ES-I3 (cell line): ENCODE measurements around the gene SUPT20H.
A peak's percentile ranks its signal among the peaks of the same experiment; 100 is the strongest.

ENCODE experiments used
- H3K36me3 ChIP-seq: 2 replicates; pipeline ENCODE4 v1.6.1; 2013; ENCODE audit warnings: mild to moderate bottlenecking, low read length, control low read depth, moderate library complexity; ENCODE audit not compliant: insufficient read depth
- H3K4me1 ChIP-seq: 2 replicates; pipeline ENCODE4 v1.6.1; 2013; ENCODE audit warnings: mild to moderate bottlenecking, control low read depth, low read length; ENCODE audit not compliant: insufficient read depth
- H3K9ac ChIP-seq: 2 replicates; pipeline ENCODE4 v1.6.1; 2013; ENCODE audit warnings: low read depth, mild to moderate bottlenecking, low read length, moderate library complexity
- H3K9me3 ChIP-seq: 2 replicates; pipeline ENCODE4 v1.6.1; 2013; ENCODE audit warnings: mild to moderate bottlenecking, low read length, moderate library complexity; ENCODE audit not compliant: control insufficient read depth, insufficient read depth

SUPT20H gene

GRCh38 chr13:37009692-37010091 is 49.8 kb downstream of the SUPT20H start:
- peaks cover 29% of the 10 kb centered on the region for H3K36me3 ChIP-seq
- no peaks in the 10 kb centered on the region for H3K9me3 ChIP-seq
- H3K9ac ChIP-seq, result no peak overlapping the region
- H3K4me1 ChIP-seq, result 0 out of 2 replicates have a peak, but pooled peaks cover 3% of the 10 kb centered on the region

GRCh38 chr13:37001921-37002250 is 57.6 kb downstream of the SUPT20H start:
- peaks cover 20% of the 10 kb centered on the region for H3K36me3 ChIP-seq
- peak overlapping the region; percentile 82 for H3K9ac ChIP-seq
- no peaks in the 10 kb centered on the region for H3K4me1 ChIP-seq
- H3K9me3 ChIP-seq, result no peaks in the 10 kb centered on the region

DNA sequence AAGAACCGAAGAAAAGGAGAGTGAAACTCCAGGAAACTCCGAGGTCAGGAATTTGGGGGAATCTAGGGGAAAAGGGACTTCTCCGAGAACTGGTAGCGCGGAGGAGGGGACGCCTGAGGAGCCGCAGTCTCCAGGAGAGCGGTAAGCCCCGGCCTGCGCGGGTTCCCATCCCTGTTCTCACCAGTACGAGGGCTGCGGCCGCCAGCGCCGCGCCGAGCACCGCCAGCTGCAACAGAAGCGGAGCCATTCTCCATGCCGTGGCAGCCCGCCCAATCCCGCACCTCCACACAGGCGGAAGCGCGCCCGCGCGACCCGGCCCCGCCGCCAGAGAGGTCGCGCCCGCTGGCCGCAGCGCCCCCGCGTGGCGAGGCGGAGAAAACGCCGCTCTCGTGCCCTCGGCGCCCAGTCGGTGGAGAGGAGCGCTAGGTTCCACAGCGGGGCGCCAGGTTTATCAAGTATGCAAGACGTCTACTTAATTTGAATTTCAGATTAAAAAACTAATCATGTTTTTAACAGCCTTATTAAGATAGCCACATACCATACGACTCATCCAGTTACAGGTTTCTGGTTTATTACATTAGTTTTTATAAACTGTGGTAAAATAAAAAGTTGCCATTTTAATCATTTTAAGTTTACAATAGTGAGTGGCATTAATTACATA is 60.3 kb downstream of the SUPT20H start, which contains the start of gene ALG5:
Gene ALG5 (minus strand): TSS at position 287 of the 661 bp plus-strand sequence. CDS start 40 bp downstream, at position 247.
- H3K4me1 ChIP-seq, result no peaks in the 10 kb centered on the region
- peaks cover 8% of the 10 kb centered on the region for H3K36me3 ChIP-seq
- peak within 1 kb of the TSS; percentile 82 for H3K9ac ChIP-seq
- H3K9me3 ChIP-seq, result no peaks in the 10 kb centered on the region

DNA sequence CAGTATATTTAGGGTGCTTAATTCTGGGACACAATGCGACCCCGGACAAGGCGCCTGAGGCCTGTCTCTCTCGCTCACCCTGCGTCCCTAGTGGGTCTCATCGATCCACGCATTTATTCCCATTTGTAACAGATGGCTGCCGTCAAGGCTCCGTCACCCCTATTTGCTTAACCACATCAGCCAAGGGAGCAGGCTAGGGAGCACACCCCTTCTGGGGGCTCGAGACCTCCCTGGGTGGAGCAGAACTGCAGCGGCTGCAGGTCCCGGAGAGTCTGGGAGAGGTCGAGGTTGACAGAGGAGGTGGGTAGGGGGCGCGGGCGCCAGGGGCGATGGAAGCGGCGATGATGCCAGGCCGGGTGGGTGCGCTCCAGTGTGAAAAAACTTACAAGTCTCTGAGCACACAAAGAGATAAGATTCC is 60.9 kb downstream of the SUPT20H start:
- peak overlapping the region; percentile 82 for H3K9ac ChIP-seq
- peaks cover 6% of the 10 kb centered on the region for H3K36me3 ChIP-seq
- no peaks in the 10 kb centered on the region for H3K4me1 ChIP-seq
- H3K9me3 ChIP-seq, result no peaks in the 10 kb centered on the region

- Histone ChIP-seq H3K36me3 (peaks cover 7% of the 10 kb centered on the region), H3K4me1 (no peaks in the 10 kb centered on the region), H3K9ac (peak overlapping the region; percentile 82), H3K9me3 (no peaks in the 10 kb centered on the region)
These were observed 61.6 kb downstream of the SUPT20H start for GRCh38 chr13:36997716-36998427.

- no peaks in the 10 kb centered on the region for H3K4me1 ChIP-seq
- H3K9ac ChIP-seq, result no peak overlapping the region
- no peaks in the 10 kb centered on the region for H3K9me3 ChIP-seq
- H3K36me3 ChIP-seq, result peaks cover 11% of the 10 kb centered on the region
These were observed 67.1 kb downstream of the SUPT20H start for GRCh38 chr13:36992362-36992761.

DNA sequence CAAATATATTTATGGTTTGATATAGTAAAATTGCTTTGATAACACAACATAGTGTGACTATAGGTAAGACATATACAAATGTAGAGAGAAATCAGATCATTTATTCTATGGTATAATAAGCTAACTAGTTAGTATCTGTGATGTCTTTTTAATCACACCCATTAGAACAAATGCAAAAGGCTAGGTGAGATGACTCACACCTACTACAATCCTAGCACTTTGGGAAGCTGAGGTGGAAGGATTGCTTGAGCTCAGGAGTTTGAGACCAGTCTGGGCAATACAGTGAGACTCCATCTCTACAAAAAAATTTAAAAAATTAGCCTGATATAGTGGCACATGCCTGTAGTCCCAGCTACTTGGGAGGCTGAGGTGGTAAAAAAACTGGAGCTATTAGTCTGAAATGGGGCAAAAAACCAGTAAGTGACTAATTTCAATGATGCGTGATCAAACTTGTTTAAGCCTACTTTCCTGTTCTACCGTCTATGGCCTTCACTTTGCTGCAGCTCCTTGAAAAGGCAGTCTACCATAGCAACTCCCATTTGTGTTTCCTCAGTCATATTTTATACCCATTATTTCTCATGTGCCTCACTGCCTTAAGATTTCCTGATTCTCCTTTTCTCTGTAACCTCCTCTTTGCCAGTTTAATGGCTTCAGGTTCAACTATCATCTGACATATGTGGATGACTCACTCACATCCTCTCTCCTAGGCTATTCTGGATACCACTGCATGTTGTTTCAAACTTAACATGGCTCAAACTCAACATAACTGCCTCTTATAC is 72.8 kb downstream of the SUPT20H start:
- Histone ChIP-seq H3K4me1 (no peaks in the 10 kb centered on the region), H3K9ac (no peak overlapping the region), H3K9me3 (no peaks in the 10 kb centered on the region), H3K36me3 (peaks cover 5% of the 10 kb centered on the region)

- Histone ChIP-seq H3K9ac (no peak overlapping the region), H3K36me3 (peaks cover 5% of the 10 kb centered on the region)
These were observed 78.2 kb downstream of the SUPT20H start for GRCh38 chr13:36981156-36981743.

GRCh38 chr13:36979361-36980050 is 80.0 kb downstream of the SUPT20H start:
- Histone ChIP-seq H3K9ac (no peak overlapping the region), H3K9me3 (peaks cover 2% of the 10 kb centered on the region; the same call in 1 of the 2 replicates), H3K4me1 (no peaks in the 10 kb centered on the region), H3K36me3 (peaks cover 7% of the 10 kb centered on the region)

More at GRCh38 chr13:36981156-36981743, 78.2 kb downstream of the SUPT20H start:
- H3K9me3 ChIP-seq, result no peaks in the 10 kb centered on the region
- no peaks in the 10 kb centered on the region for H3K4me1 ChIP-seq

DNA sequence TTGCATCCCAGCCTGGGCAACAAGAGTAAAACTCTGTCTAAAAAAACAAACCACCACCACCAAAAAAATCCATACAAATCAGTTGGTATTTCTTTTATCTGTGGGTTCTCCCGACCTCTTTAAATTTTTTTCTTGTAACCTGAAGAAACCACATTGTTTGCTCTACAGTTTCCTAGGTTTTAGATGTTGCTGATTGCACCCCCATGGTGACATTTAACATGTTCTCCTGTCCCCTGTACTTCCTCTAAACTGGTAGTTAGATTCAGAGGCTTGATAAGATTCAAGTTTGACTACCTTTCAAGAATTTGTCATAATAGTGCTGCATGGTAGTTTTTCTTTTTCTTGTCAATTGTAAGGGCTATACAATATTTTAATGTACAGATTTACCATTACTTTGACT is 84.3 kb downstream of the SUPT20H start:
- H3K9me3 ChIP-seq, result peaks cover 2% of the 10 kb centered on the region; the same call in 1 of the 2 replicates
- peaks cover 10% of the 10 kb centered on the region for H3K36me3 ChIP-seq
- no peaks in the 10 kb centered on the region for H3K4me1 ChIP-seq
- no peak overlapping the region for H3K9ac ChIP-seq

- no peak overlapping the region for H3K9ac ChIP-seq
- H3K36me3 ChIP-seq, result peaks cover 10% of the 10 kb centered on the region; the same call in 1 of the 2 replicates
- no peaks in the 10 kb centered on the region for H3K4me1 ChIP-seq
- peaks cover 2% of the 10 kb centered on the region; the same call in 1 of the 2 replicates for H3K9me3 ChIP-seq
These were observed 85.7 kb downstream of the SUPT20H start for GRCh38 chr13:36973621-36974295.

- Histone ChIP-seq H3K9ac (no peak overlapping the region), H3K9me3 (peaks cover 2% of the 10 kb centered on the region; the same call in 1 of the 2 replicates), H3K4me1 (no peaks in the 10 kb centered on the region), H3K36me3 (peaks cover 10% of the 10 kb centered on the region; the same call in 1 of the 2 replicates)
These were observed 86.5 kb downstream of the SUPT20H start for GRCh38 chr13:36973009-36973408.

DNA sequence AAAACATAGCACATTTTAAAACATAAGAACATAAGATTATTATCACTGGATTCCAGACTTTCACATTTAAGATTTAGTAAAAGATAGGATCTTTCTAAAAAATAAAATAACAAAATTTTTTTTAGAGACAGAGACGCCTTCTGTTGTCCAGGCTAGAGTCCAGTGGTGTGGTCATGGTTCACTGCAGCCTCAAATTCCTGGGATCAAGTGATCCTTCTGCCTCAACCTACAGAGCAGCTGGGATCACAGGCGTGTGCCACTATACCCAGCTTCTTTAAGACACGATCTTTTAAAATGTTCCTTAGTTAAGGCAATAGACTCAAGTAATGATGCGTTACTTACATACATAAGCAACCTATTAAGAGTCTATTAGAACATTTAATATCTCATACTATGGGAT is 93.1 kb downstream of the SUPT20H start:
- H3K36me3 ChIP-seq, result peaks cover 14% of the 10 kb centered on the region
- H3K9me3 ChIP-seq, result no peaks in the 10 kb centered on the region
- H3K9ac ChIP-seq, result no peak overlapping the region
- no peaks in the 10 kb centered on the region; the same call in 1 of the 2 replicates for H3K4me1 ChIP-seq
